Fibroblast of villous mesenchyme (primary cell): ENCODE results near the gene ESYT1. TPM values are rescaled to one million over a fixed set of nuclear protein-coding genes. Genes with fewer than 3 reads are reported as not detected.

Experiments
- DNase-seq: peaks from one replicate; pipeline ENCODE4 v3.0.0-alpha.2; 2010; ENCODE audit warnings: low read depth
- H3K4me3 ChIP-seq: 2 replicates; pipeline ENCODE4 v1.5.1; 2011; ENCODE audit warnings: low read depth, mild to moderate bottlenecking, low read length
- CTCF ChIP-seq: IDR thresholded peaks from 2 replicates; pipeline ENCODE4 v1.5.1; 2012; ENCODE audit warnings: low read depth, mild to moderate bottlenecking, low read length; ENCODE audit not compliant: insufficient read depth
- total RNA-seq: library from RNA; depleted of rRNA; stranded (reverse); fragments of >200 nt; gene quantifications from 2 replicates; pipeline ENCODE4 v1.2.3, GENCODE V29; 2012

Gene ESYT1
- total RNA-seq, 1 donor: 300 TPM

GRCh38 chr12:56186957-56187356 lies 58.9 kb downstream of the ESYT1 start:
- TF ChIP-seq CTCF: no peak
- no peak for DNase-seq
- H3K4me3 ChIP-seq: no peak overlapping the region

- no peak for DNase-seq
- peak overlapping the region; percentile 83 for H3K4me3 ChIP-seq
- TF ChIP-seq CTCF: no peak
Observed at GRCh38 chr12:56188131-56188777, 60.2 kb downstream of the ESYT1 start.

GRCh38 chr12:56188778-56189098 lies 60.7 kb downstream of the ESYT1 start:
- no peak for DNase-seq
- TF ChIP-seq CTCF: no peak
- peak overlapping the region; percentile 83 for H3K4me3 ChIP-seq

- DNase-seq: peak; percentile 88
- H3K4me3 ChIP-seq: peak within 1 kb of the TSS; percentile 87
- TF ChIP-seq CTCF: peak; percentile 60
Observed at GRCh38 chr12:56189099-56189917, 61.2 kb downstream of the ESYT1 start, which contains the start of gene SMARCC2. SMARCC2 (minus strand) TSS chr12:56189483; CDS start chr12:56189461, 22 bp downstream.

GRCh38 chr12:56189918-56190694 lies 62.0 kb downstream of the ESYT1 start:
- DNase-seq: peak; percentile 82
- TF ChIP-seq CTCF: no peak
- H3K4me3 ChIP-seq: peak overlapping the region; percentile 87

GRCh38 chr12:56190695-56191155 lies 62.7 kb downstream of the ESYT1 start:
- no peak for TF ChIP-seq CTCF
- no peak for DNase-seq
- H3K4me3 ChIP-seq: peak overlapping the region; percentile 87
